SH-SY5Y (cell line): ENCODE results near the gene LIAS.

Experiments
- GATA2 ChIP-seq: IDR thresholded peaks from 2 replicates; pipeline ENCODE4 v1.6.1; 2011; ENCODE audit warnings: mild to moderate bottlenecking, low read depth, low read length
- GATA3 ChIP-seq: IDR thresholded peaks from 2 replicates; pipeline ENCODE4 v1.6.1; 2011; ENCODE audit warnings: low read depth, mild to moderate bottlenecking, low read length, moderate library complexity

DNA sequence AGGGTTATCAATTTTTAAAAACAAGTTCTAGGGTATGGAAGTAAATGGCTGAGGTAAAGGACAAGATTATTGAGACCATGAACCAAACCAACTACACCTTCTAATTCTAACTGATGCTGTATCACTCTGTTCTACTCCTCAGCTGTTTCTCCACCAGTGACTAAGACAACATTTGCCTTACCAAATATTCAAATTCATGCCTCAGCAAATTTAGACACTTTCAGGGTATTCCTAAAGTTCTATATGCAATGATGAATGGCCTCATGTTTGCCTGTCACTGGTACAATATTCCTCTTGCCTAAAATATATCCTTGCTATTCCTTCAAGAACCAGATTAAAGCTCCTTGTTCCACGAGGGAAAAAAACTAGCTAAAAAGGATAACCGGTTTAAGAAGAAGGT is 5.1 kb upstream of the LIAS start:
- TF ChIP-seq GATA2 (no peak), GATA3 (no peak)
